ENCODE data around the gene PRRT3.

PRRT3 gene

GRCh38 chr3:9951962-9952805 lies at the start of gene PRRT3:
PRRT3 (minus strand) TSS chr3:9952408; CDS start chr3:9950115, 2,293 bp downstream.
- DNase-seq: peak; percentile 61

- no peak for DNase-seq
Measured at GRCh38 chr3:10000686-10001085, 48.5 kb upstream of the PRRT3 start.

GRCh38 chr3:9994086-9994844 lies 42.1 kb upstream of the PRRT3 start:
- no peak for DNase-seq

GRCh38 chr3:9986230-9986725 lies 34.1 kb upstream of the PRRT3 start:
- DNase-seq: no peak

GRCh38 chr3:9980251-9980650 lies 28.0 kb upstream of the PRRT3 start:
- no peak for DNase-seq

- no peak for DNase-seq
Measured at GRCh38 chr3:9978710-9979305, 26.6 kb upstream of the PRRT3 start.

- DNase-seq: no peak
Measured at GRCh38 chr3:9976721-9977709, 24.8 kb upstream of the PRRT3 start.

GRCh38 chr3:9970020-9970652 lies 17.9 kb upstream of the PRRT3 start:
- no peak for DNase-seq

- DNase-seq: no peak
Measured at GRCh38 chr3:9969632-9970019, 17.4 kb upstream of the PRRT3 start.

- DNase-seq: no peak
Measured at GRCh38 chr3:9966841-9967240, 14.6 kb upstream of the PRRT3 start.

GRCh38 chr3:9965200-9965875 lies 13.1 kb upstream of the PRRT3 start:
- DNase-seq: no peak

- no peak for DNase-seq
Measured at GRCh38 chr3:9957214-9957613, 5.0 kb upstream of the PRRT3 start.

GRCh38 chr3:9955611-9956352 lies 3.6 kb upstream of the PRRT3 start:
- DNase-seq: no peak

GRCh38 chr3:9955067-9955502 lies 2.9 kb upstream of the PRRT3 start:
- no peak for DNase-seq

GRCh38 chr3:9951598-9951961 lies 628 bp downstream of the PRRT3 start:
- no peak for DNase-seq

GRCh38 chr3:9951126-9951525 lies 1.1 kb downstream of the PRRT3 start:
- DNase-seq: no peak

GRCh38 chr3:9949626-9950025 lies 2.6 kb downstream of the PRRT3 start:
- no peak for DNase-seq

- DNase-seq: no peak
Measured at GRCh38 chr3:9949115-9949514, 3.1 kb downstream of the PRRT3 start.

GRCh38 chr3:9948586-9948985 lies 3.6 kb downstream of the PRRT3 start:
- no peak for DNase-seq
